Measurements from ENCODE around the gene COL27A1. TPM values are rescaled to one million over a fixed set of nuclear protein-coding genes. Genes with fewer than 3 reads are reported as not detected.

Gene COL27A1
- total RNA-seq, 2 experiments from 2014 or later = 4.0 to 4.1 TPM

DNA sequence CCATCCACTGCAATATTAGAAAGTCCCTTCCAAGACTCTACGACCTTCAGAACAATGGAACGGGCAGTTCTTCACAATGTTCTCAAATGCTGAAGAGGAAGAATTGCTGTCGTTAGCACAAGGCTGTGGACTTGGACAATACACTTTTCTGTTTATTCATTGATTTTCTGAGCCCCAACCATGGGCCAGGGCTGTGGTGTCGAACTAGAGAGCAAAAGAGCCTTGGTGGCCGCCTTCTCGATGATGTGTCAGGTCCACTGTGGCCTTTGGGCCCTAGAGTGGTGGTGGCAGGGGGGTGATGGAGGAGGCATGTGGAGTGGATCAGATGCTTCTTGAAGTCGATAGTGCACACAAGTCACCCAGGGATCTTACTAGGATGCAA lies 37.7 kb upstream of the COL27A1 start:
- no peak overlapping the region for H3K27ac Mint-ChIP-seq
- no peaks in the 10 kb centered on the region for H3K9me3 Mint-ChIP-seq
- H3K27me3 Mint-ChIP-seq = peaks cover 22% of the 10 kb centered on the region
- no peaks in the 10 kb centered on the region for H3K36me3 Mint-ChIP-seq
- intact Hi-C loops (cut with micrococcal nuclease) = no loop called here
- no peak overlapping the region for H3K4me3 Mint-ChIP-seq
- no peaks in the 10 kb centered on the region for H3K4me1 Mint-ChIP-seq (ENCODE audit: low read depth)
- CTCF ChIA-PET = interaction anchor here (1.2 kb wide), 1 partner anchor 9 kb away, joined by 3 read pairs; no protein-coding TSS in a partner anchor
- DNase-seq = no peak
- POLR2A ChIA-PET = no interaction called here

DNA sequence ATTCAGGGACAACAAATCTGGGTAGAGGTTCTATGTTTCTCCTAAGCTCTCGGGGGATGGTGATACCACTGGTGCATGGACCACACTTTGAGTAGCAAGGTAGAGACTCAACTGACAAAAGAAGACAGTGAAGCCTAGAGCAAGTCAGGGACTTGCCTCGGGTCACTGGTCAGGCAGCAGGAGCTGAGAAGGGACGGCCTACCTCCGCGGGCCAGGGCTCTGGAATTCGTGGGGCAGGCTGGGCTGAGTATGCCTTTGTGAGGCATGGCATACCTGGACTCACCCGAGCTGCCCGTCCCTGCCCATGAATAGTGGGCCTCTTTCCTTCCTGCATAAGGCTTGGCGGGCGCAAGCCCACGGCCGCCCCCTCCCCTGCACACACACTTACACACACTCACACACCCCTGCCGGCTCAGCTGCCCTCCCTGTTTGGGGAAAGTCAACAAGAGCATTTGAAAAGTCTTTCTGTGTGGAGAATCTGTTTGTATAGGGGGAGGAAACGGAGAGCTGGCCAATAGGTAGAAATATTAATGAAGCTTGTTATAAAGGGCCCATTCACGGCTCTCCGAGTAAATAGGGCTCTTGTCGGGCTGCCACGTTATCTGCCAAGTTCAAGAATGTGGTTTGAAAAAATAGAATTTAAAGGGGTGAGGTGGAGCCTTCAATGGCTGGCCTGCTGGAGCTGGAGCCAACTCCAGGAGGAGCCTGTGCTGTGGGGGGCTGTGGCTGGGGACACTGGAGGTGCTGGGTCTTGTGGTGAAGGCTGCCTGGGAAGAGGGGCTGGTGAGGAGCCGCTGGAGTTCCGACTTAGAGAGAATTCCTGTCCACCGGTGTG lies 37.1 kb upstream of the COL27A1 start:
- no peak overlapping the region for H3K4me3 Mint-ChIP-seq
- intact Hi-C loops (cut with micrococcal nuclease) = no loop called here
- no peak overlapping the region for H3K27ac Mint-ChIP-seq
- no peaks in the 10 kb centered on the region for H3K36me3 Mint-ChIP-seq
- no peaks in the 10 kb centered on the region for H3K4me1 Mint-ChIP-seq (ENCODE audit: low read depth)
- peaks cover 20% of the 10 kb centered on the region for H3K27me3 Mint-ChIP-seq
- ChIA-PET CTCF (interaction anchor here (1.2 kb wide), 1 partner anchor 10 kb away, joined by 3 read pairs; no protein-coding TSS in a partner anchor), POLR2A (no interaction called here)
- no peak for DNase-seq
- no peaks in the 10 kb centered on the region for H3K9me3 Mint-ChIP-seq

DNA sequence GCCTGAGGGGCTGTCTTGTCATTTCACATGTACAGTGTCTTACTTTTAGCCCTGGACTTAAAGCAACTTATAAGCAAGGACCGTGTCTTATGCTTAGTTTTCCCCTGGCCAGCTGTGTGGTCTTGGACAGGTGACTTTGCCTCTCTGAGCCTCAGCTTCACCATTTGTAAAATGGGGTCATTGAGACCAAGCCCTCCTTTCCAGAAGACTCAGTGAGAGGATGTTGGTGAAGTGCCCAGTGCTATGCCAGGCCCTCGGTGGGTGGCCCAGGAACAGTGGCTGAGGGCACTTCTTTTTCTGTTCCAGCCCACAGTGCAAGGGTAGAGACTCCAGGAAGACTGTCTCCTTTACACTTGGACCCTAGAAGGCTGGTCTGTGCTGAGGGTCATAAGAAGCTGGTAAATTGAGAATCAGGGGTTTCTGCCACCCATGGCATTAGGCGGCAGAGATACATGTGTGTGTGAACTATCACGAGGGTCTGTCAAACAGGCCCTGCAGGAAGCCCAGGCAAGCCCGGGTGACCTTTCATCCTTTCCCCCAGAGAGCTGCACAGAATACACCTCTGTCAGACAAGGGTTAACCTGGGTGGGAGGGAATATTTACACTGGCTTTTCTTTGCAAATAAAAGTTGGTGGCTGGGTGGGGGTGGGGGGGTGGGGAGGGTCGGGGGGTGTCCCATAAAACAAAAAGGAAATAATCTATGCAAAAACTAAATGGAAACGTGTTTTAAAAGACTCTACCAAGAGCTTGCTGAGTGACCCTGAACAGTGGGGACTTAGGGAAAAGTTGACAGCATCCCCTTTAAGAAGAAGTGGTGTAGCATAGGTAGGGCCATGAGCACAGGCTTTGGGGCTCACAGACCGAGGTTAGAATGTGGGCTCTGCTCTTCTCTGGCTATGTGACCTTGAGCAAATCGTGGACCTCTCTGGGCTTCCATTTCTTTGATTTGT lies 35.8 kb upstream of the COL27A1 start:
- CTCF ChIA-PET = no interaction called here

DNA sequence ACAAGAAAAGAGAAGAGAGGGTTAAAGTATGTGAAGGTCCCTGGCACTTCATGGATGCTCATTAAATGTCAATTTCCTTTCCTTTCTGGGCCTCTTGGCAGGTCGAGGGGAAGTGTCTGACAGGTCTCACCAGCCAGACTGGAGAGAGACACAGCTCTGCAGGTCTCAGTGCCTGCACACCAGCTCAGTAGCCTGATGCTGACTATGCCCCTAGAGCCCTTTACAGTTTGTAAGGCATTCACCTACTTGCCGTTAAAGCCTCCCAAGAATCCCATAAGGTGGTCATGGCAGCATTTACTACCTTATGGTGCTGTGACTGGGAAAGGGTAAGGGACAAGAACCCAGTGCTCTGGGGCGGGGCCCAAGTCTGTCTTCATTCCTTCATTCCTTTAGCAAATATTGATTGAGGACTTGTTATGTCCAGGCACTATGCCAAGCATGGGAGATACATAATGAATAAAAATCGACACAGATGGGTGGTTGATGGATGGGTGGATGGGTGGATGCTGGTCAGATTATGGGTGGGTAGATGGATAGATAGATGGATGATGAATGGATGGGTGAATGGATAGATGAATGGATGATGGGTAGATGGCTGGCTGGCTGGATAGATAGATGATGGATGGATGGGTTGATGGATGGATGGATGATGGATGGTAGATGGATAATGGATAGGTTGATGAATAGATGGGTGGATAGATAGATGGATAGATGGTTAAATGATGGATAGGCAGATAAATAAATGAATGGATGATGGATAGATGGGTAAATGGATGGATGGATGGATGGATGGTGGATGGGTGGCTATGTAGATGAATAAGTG lies 34.9 kb upstream of the COL27A1 start:
- ChIA-PET CTCF (interaction anchor here (1.4 kb wide), 1 partner anchor 12 kb away, joined by 3 read pairs; no protein-coding TSS in a partner anchor), POLR2A (no interaction called here)
- no peak overlapping the region for H3K4me3 Mint-ChIP-seq
- no peaks in the 10 kb centered on the region for H3K9me3 Mint-ChIP-seq
- H3K4me1 Mint-ChIP-seq (ENCODE audit: low read depth) = no peaks in the 10 kb centered on the region
- no peak overlapping the region for H3K27ac Mint-ChIP-seq
- no peak for DNase-seq
- H3K27me3 Mint-ChIP-seq = peaks cover 16% of the 10 kb centered on the region
- no peaks in the 10 kb centered on the region for H3K36me3 Mint-ChIP-seq
- intact Hi-C loops (cut with micrococcal nuclease) = no loop called here

More for the DNA sequence above, 35.8 kb upstream of the COL27A1 start:
- Mint-ChIP-seq H3K4me1 (ENCODE audit: low read depth) (no peaks in the 10 kb centered on the region), H3K36me3 (no peaks in the 10 kb centered on the region), H3K27me3 (peaks cover 16% of the 10 kb centered on the region), H3K4me3 (no peak overlapping the region), H3K27ac (no peak overlapping the region), H3K9me3 (no peaks in the 10 kb centered on the region)
- POLR2A ChIA-PET = no interaction called here
- intact Hi-C loops (cut with micrococcal nuclease) = no loop called here
- no peak for DNase-seq

DNA sequence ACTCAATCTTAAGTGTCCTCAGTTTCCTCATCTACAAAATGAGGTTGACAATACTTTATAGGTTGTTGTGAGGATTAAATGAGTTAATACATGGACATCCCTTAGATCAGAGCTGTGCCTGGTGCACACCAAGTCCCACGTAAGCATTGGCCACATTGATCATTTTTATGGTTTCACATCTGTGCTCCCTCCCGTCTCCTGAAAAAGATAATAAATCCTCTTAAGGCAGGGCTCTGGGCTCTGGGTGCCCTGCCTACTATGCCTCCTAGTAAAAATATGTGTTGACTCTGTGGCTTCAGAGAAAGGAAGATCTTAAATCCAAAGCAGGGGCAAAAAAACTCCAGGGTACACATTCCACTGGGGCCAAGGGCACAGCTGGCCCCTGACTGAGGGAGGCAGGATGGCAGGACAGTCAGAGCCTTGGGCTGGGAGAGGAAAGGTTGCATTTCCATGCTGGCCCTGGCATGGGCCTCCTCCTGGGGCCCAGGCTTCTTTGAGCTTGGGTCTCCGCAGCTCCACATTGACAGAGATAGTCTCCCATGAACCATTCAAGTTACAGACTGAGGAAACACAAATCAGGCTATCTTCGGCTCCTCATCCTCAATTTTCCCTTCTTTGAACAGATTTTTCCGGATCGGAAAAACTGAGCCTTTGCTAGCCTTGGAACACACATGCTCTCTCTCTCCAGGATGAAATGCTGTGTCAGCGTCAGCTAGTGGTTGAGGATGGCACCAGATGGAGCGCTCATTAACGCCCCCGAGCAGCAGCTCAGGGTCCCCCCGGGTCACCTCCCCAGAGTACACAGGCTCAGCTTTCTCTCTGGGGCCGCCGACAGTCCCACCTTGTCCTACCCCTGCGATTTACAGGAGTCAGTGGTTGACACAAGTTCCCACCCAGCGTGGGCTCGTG lies 33.9 kb upstream of the COL27A1 start:
- Mint-ChIP-seq H3K4me1 (ENCODE audit: low read depth) (no peaks in the 10 kb centered on the region), H3K27me3 (peaks cover 16% of the 10 kb centered on the region), H3K27ac (no peak overlapping the region), H3K36me3 (no peaks in the 10 kb centered on the region), H3K4me3 (no peak overlapping the region), H3K9me3 (no peaks in the 10 kb centered on the region)
- POLR2A ChIA-PET = no interaction called here
- intact Hi-C loops (cut with micrococcal nuclease) = no loop called here
- CTCF ChIA-PET = interaction anchor here (1.4 kb wide), 1 partner anchor 13 kb away, joined by 3 read pairs; no protein-coding TSS in a partner anchor
- no peak for DNase-seq

DNA sequence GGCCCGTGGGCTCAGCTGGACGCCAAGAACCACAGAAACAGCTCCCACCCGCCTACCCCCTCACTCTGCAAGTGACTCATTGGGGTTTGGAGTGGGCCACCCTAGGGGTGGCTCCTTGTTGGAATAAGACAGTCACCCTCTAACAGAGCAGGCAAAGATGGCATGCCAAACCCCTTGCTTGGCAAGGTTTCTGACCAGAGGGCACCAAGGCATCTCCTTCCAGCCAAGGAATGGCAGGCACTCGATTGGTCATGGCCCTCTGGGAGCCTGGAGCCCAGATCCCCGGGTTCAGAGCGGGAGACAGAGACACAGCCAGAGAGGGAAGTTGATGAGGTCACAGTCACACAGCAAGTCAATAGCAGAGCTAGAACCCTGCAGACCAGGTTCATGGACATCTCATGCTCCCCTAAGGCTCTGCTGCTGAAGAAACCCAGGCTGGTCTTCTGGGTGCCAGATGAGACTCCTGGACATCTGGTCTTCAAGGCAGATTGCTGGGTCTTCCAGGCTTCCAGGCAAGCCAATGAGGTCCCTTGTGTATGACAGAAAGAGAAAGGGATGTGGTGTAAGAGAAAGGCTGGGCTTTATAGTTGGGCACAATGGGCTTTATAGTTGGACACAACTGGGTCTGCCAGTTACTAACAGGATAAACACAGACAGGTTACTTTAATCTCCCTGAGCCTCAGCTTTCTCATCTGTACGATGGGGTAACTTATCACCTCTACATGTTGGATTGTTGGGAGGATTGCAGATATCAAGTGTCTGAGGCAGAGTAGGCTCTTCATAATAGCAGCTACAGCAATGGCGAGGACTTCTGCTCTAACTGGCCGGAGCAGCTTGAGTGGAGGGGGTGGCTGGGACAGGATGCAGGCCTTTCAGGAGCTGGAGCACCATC lies 33.0 kb upstream of the COL27A1 start:
- CTCF ChIA-PET = no interaction called here
- Mint-ChIP-seq H3K36me3 (peaks cover 2% of the 10 kb centered on the region), H3K27me3 (peaks cover 13% of the 10 kb centered on the region), H3K27ac (no peak overlapping the region), H3K4me3 (no peak overlapping the region), H3K4me1 (ENCODE audit: low read depth) (no peaks in the 10 kb centered on the region), H3K9me3 (peaks cover 4% of the 10 kb centered on the region)
- POLR2A ChIA-PET = no interaction called here
- no peak for DNase-seq
- intact Hi-C loops (cut with micrococcal nuclease) = no loop called here

DNA sequence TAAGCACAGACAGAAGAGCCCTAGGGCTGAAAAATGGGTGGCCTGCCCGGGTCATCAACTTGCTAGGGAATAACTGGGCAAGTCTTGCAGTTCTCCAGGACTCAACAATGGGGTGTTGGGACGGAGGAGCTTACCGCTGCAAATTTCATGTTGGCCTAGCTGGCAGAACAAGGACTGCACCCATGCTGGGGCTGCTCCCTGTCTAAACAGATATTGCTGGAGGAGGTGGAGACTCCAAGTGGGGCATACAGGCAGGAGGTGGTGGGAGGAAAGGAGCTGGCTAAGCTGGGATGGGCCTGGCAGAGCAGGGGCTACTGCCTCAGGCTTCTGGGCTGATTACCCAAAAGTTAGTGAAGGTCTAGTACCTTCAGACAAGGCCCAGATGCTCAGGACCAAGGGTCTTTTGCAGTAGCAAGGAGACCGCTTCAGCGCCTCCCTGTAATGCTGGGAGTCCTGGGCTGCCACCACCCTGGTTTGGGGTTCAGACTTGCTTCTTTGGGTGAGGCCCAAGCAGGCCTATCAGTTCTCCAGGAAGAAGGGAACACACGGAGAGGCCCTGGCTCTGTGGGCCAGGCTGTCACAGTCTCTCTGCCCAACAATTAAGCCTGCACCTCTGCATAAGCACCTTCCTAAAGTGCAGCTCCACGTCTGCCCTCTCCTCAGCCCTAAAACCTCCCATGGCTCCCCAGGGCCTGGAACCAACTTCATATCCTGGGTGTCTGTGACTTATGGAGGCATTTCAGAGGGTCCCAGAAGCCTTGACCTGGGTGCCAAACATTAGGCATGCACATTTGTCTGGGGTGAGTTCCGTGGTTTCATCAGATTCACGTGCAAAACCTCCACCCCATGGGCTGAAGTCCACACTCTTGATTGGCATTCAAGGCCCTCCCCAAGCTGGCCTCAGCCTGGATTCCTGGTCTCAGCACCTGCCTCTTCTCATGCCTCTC lies 32.0 kb upstream of the COL27A1 start:
- H3K9me3 Mint-ChIP-seq = peaks cover 12% of the 10 kb centered on the region
- H3K4me3 Mint-ChIP-seq = no peak overlapping the region
- peaks cover 10% of the 10 kb centered on the region for H3K27me3 Mint-ChIP-seq
- ChIA-PET CTCF (no interaction called here), POLR2A (no interaction called here)
- H3K36me3 Mint-ChIP-seq = peaks cover 2% of the 10 kb centered on the region
- H3K4me1 Mint-ChIP-seq (ENCODE audit: low read depth) = no peaks in the 10 kb centered on the region
- intact Hi-C loops (cut with micrococcal nuclease) = no loop called here
- no peak overlapping the region for H3K27ac Mint-ChIP-seq
- no peak for DNase-seq

DNA sequence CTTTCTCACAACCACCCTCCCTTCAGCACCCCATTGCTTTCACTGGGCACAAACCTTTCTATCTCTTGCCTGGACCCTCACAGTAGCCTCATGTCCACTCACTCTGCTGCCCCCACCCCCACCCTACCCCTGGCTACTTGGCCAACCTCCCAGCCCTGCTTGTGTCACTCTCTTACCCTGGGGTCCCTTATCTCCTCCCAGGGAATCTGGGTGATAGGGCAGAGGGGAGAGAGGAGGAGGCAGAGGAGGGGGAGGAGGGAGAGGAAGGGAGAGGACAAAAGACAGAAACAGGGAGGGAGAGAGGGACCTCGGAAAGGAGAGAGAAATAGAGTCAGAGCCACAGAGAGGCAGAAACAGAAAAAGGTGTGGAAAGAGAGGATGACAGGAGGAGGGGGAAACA lies 31.2 kb upstream of the COL27A1 start:
- H3K4me1 Mint-ChIP-seq (ENCODE audit: low read depth) = no peaks in the 10 kb centered on the region
- peaks cover 2% of the 10 kb centered on the region for H3K36me3 Mint-ChIP-seq
- peaks cover 12% of the 10 kb centered on the region for H3K9me3 Mint-ChIP-seq
- CTCF ChIA-PET = no interaction called here
- no peak for DNase-seq
- H3K27me3 Mint-ChIP-seq = peaks cover 9% of the 10 kb centered on the region
- no peak overlapping the region for H3K27ac Mint-ChIP-seq
- intact Hi-C loops (cut with micrococcal nuclease) = no loop called here
- POLR2A ChIA-PET = no interaction called here
- H3K4me3 Mint-ChIP-seq = no peak overlapping the region

DNA sequence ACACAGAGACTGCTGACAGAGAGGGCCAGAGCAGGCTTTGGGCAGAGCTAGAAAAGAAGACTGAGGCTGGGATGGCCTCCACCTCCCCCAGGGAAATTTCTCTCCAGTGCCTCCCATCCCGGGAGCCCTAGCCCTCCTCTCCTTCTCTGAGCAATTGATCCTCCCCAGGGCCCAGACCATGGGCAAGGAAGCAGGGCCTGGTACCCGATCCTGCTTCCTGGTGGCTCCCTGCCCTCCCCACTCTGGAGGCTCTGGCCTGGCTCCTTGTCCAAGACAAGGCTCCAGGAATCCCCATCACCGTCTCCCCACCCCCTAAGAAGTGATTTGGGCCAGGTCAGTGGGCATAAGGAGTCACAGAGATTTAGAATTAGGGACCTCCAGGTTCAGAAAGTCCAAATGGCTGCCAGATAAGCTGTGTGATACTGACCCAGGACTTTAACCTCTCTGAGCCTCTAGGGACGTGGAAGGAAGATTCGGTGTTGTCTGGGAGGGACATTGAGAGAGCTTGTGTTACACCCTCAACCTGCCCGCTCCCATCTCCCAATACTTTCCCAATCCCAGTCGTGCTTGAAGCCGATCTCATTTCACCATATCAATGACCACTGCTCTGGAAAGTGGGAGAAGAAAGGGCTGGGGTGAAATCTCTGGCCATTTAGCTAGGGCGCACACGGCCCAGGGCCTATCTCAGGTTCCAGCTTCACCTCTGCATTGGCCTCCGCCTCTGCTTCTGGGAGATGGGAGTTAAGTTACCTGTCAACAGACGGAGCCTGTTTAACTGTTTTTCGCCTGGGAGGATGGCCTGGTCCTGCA lies 30.5 kb upstream of the COL27A1 start:
- Mint-ChIP-seq H3K9me3 (peaks cover 12% of the 10 kb centered on the region), H3K27me3 (peaks cover 9% of the 10 kb centered on the region), H3K4me3 (no peak overlapping the region), H3K36me3 (peaks cover 2% of the 10 kb centered on the region), H3K4me1 (ENCODE audit: low read depth) (no peaks in the 10 kb centered on the region), H3K27ac (no peak overlapping the region)
- ChIA-PET CTCF (interaction anchor here (1.0 kb wide), 1 partner anchor 42 kb away, joined by 3 read pairs; no protein-coding TSS in a partner anchor), POLR2A (no interaction called here)
- intact Hi-C loops (cut with micrococcal nuclease) = no loop called here
- DNase-seq = no peak

Data from activated CD4-positive, alpha-beta memory T cell treated with anti-CD3 and anti-CD28 coated beads for 36 hours (primary cell).